Upper lobe of left lung (tissue), 6 donors: ENCODE results near the gene SH3PXD2A. TPM values are rescaled to one million over a fixed set of nuclear protein-coding genes. Genes with fewer than 3 reads are reported as not detected.
A peak's percentile ranks its signal among the peaks of the same experiment; 100 is the strongest.

Experiments used
- ATAC-seq, 2 donors: fragments of 200-7000 bp; cut with Tn5 transposase; one replicate each; pipeline ENCODE4 v1.9.1; 2022; ENCODE audit warnings: mild to moderate bottlenecking in 2 of 2, moderate library complexity in 2 of 2; ENCODE audit not compliant: low FRiP score in 2 of 2
- DNase-seq, 2 donors: peaks; one replicate each; pipeline ENCODE4 v3.0.0-alpha.2; 2019 to 2020
- H3K27ac ChIP-seq, 4 donors: fragments of 200-600 bp; sonication (generic); one replicate each; pipeline ENCODE4 v1.5.1; 2016 to 2019
- H3K27me3 ChIP-seq, 4 donors: fragments of 200-600 bp; sonication (generic); one replicate each; pipeline ENCODE4 v1.5.1; 2017 to 2019
- H3K36me3 ChIP-seq, 4 donors: fragments of 200-600 bp; sonication (generic); one replicate each; pipeline ENCODE4 v1.5.1; 2016 to 2019
- H3K4me1 ChIP-seq, 4 donors: fragments of 200-600 bp; sonication (generic); one replicate each; pipeline ENCODE4 v1.5.1; 2018 to 2019
- H3K4me3 ChIP-seq, 4 donors: fragments of 200-600 bp; sonication (generic); one replicate each; pipeline ENCODE4 v1.5.1; 2017 to 2019; ENCODE audit warnings: mild to moderate bottlenecking in 2 of 4, moderate library complexity in 1 of 4
- H3K9me3 ChIP-seq, 4 donors: fragments of 200-600 bp; sonication (generic); one replicate each; pipeline ENCODE4 v1.5.1; 2018 to 2019
- CTCF ChIP-seq, 6 experiments: fragments of 450-650 bp in 4 of 6; fragments of 200-600 bp in 2 of 6; sonication (generic) in 2 of 6; IDR thresholded peaks; one replicate each; pipeline ENCODE4 v1.5.1; 2016 to 2019; ENCODE audit warnings: antibody characterized with exemption in 6 of 6
- EP300 ChIP-seq, 4 donors: sonication (generic); formaldehyde crosslinking; IDR thresholded peaks; one replicate each; pipeline ENCODE4 v1.5.1; 2017; ENCODE audit warnings: antibody characterized with exemption in 4 of 4, control low read depth in 2 of 4
- POLR2A ChIP-seq, 4 donors: fragments of 450-650 bp; IDR thresholded peaks; one replicate each; pipeline ENCODE4 v1.5.1; 2016 to 2017; ENCODE audit warnings: antibody characterized with exemption in 4 of 4, mild to moderate bottlenecking in 2 of 4
- POLR2AphosphoS5 ChIP-seq, 2 donors: sonication (generic); formaldehyde crosslinking; IDR thresholded peaks; one replicate each; pipeline ENCODE4 v1.5.1; 2017; ENCODE audit warnings: antibody characterized with exemption in 2 of 2
- WGBS, 2 donors: methylation state at CpG; one replicate each; pipeline ENCODE4 v1.1.5; 2017 to 2018; 5-methylcytosine and 5-hydroxymethylcytosine counted together
- total RNA-seq, 6 donors: library from RNA; depleted of rRNA in 4 of 6; stranded (reverse); fragments of >200 nt in 4 of 6; gene quantifications; one replicate each; pipeline versions ENCODE4 v1.1.0 to v1.2.1, GENCODE V29; 2016 to 2021
- donor health status: DM: no; HTN: no; CAD: no; lungs with moderate emphysema.
- donor health status: DM: no; HTN: yes; CAD: no; lungs with severe emphysema.

SH3PXD2A gene
- total RNA-seq, 6 donors from 2014 or later: 19.6 to 42.2 (median 30.8) TPM

GRCh38 chr10:103574097-103575061 lies 281.0 kb downstream of the SH3PXD2A start:
- 87 to 88% methylated on average over 16 of the region's 16 CpGs for WGBS, 2 donors
- no peak overlapping the region for H3K4me3 ChIP-seq
- ATAC-seq (no peak), DNase-seq (no peak)
- H3K4me1 ChIP-seq: no peaks in the 10 kb centered on the region
- TF ChIP-seq POLR2AphosphoS5 (IDR thresholded peaks at IDR 0.05) (no peak), CTCF (IDR thresholded peaks at IDR 0.05) (no peak)
- H3K27ac ChIP-seq: no peak overlapping the region
- no peaks in the 10 kb centered on the region for H3K27me3 ChIP-seq
- no peaks in the 10 kb centered on the region for H3K36me3 ChIP-seq
- H3K9me3 ChIP-seq: no peaks in the 10 kb centered on the region

GRCh38 chr10:103573205-103573487 lies 282.2 kb downstream of the SH3PXD2A start:
- TF ChIP-seq EP300 (IDR thresholded peaks at IDR 0.05) (no peak), POLR2A (IDR thresholded peaks at IDR 0.05) (no peak), POLR2AphosphoS5 (IDR thresholded peaks at IDR 0.05) (no peak), CTCF (IDR thresholded peaks at IDR 0.05) (no peak)
- Histone ChIP-seq H3K4me1 (no peaks in the 10 kb centered on the region), H3K27me3 (no peaks in the 10 kb centered on the region), H3K36me3 (no peaks in the 10 kb centered on the region), H3K9me3 (no peaks in the 10 kb centered on the region), H3K27ac (no peak overlapping the region), H3K4me3 (no peak overlapping the region)
- ATAC-seq (no peak), DNase-seq (no peak)
- 88 to 93% methylated on average over 7 of the region's 7 CpGs for WGBS, 2 donors

GRCh38 chr10:103572347-103573204 lies 282.8 kb downstream of the SH3PXD2A start:
- ATAC-seq: no peak
- Histone ChIP-seq H3K4me3 (no peak overlapping the region), H3K9me3 (no peaks in the 10 kb centered on the region), H3K36me3 (no peaks in the 10 kb centered on the region), H3K27ac (no peak overlapping the region), H3K27me3 (no peaks in the 10 kb centered on the region), H3K4me1 (no peaks in the 10 kb centered on the region)
- WGBS, 2 donors: 90% methylated on average over 9 to 10 of the region's 10 CpGs
- TF ChIP-seq POLR2AphosphoS5 (IDR thresholded peaks at IDR 0.05) (no peak), EP300 (IDR thresholded peaks at IDR 0.05) (no peak), POLR2A (IDR thresholded peaks at IDR 0.05) (no peak), CTCF (IDR thresholded peaks at IDR 0.05) (no peak)
- no peak for DNase-seq

GRCh38 chr10:103571656-103571975 lies 283.8 kb downstream of the SH3PXD2A start:
- no peak overlapping the region for H3K27ac ChIP-seq
- no peaks in the 10 kb centered on the region for H3K27me3 ChIP-seq
- H3K4me1 ChIP-seq: no peaks in the 10 kb centered on the region
- no peaks in the 10 kb centered on the region for H3K36me3 ChIP-seq
- 97% methylated on average over 17 of the region's 18 CpGs; no CpG with 5 or more reads in 1 of the 2 donors for WGBS, 2 donors
- H3K4me3 ChIP-seq: no peak overlapping the region
- DNase-seq: peak in 1 of 2 donors; percentile 69
- TF ChIP-seq CTCF (IDR thresholded peaks at IDR 0.05) (no peak), POLR2AphosphoS5 (IDR thresholded peaks at IDR 0.05) (no peak), EP300 (IDR thresholded peaks at IDR 0.05) (no peak), POLR2A (IDR thresholded peaks at IDR 0.05) (no peak)
- no peaks in the 10 kb centered on the region for H3K9me3 ChIP-seq
- no peak for ATAC-seq
